GM11168 (cell line): ENCODE data around the gene PPA2.
"Not testable (repeated sequence)": the region's sequence is repeated elsewhere in the genome, so short reads cannot be mapped to it uniquely, and the experiment has no call there.

ENCODE experiments used
- in situ Hi-C: fragments of 300-500 bp; cut with MboI; formaldehyde crosslinking; loops from one replicate; pipeline ENCODE4 v1.12.0; 2022; ENCODE audit warnings: low sequenced_read_pairs; ENCODE audit not compliant: unreplicated experiment

Gene PPA2

DNA sequence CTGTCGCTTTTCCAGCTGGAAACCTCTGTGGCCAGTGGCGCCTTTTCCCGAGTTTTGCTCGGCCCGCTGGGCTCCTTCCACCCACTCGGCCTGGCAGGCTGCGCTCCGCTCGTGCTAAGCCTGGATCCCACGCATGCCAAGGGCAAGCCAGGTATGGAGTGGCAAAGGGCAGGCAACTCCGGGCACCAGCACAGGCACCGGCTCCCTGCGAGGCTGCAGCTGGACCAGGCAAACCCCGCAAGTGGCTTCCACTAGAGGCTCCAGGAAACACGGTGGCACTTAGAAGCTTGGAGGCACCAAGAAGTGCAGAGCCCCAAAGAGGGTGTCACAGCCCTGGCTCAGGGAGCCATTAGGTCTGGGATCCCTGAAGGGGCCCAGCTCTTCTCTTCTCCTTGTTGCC is 59.5 kb downstream of the PPA2 start:
- in situ Hi-C loops: no loop called here

DNA sequence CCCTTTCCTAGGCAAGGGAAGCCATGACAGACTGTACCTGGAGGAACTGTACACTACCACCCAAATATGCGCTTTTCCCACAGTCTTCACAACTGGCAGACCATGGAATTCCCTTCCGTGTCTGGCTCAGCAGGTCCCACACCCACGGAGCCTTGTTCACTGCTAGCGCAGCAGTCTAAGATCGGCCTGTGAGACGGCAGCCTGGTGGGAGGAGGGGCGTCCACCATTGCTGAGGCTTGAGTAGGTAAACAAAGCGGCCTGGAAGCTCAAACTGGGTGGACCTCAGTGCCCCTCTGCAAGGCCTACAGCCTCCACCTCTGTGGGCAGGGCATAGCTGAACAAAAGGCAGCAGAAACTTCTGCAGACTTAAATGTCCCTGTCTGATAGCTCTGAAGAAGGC is 64.7 kb downstream of the PPA2 start:
- in situ Hi-C loops: not testable (repeated sequence)

DNA sequence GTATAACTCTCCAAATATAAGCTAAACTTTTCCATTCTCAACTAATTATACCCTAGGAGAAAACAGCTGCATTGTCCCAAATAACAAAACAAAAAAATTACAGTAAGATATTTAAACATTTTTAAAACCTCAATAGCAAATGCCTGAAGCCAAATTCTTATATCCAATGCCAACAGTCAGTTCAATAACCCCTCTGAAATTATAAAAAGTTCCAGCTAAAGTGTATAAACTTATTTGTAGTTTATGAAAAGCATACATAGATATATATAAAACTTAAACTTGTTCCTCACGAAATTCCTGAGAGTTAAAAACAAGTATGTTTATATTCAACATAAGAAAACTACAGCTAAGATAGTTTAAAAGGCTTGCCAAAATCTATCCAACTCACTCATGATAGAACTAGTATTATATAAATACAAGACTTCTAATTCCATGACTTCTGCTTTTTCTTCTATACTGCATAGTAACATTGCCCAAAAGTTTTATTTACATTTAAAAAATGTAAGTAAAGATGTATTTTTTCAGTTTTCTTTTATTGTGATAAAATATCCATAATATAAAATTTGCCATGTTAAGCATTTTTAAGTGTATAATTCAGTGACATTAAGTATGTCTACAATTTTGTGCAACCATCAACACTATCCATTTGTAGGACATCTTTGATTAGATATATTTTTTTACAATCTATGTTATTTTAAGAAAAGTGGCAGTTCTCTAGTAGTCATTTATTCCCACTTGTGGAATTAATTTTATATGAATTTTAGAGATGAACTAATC is 72.8 kb downstream of the PPA2 start:
- in situ Hi-C loops: no loop called here

DNA sequence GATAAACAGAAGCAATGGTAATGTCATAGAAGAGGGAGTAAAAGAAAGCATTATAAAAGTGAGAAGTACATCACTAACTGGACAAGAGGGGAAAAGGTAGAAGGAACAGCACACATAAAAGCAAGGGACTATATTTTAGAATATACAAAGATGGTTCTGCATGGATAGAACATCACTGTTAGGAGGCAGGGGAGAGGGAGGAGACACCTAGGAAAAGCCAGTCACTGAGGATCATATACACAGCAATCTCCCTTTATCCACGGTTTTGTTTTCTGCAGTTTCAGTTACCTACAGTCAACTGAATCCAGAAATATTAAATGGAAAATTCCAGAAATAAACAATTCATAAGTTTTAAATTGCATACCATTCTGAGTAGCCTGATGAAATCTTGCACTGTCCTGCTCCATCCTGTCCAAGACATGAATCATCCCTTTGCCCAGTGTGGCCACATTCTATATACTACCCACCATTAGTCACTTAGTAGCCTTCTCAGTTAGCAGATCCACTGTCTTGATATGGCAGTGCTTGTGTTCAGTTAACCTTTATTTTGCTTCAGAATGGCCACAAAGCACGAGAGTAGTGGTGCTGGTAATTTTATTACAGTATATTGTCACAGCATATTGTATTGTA is 74.2 kb downstream of the PPA2 start:
- in situ Hi-C loops: no loop called here

DNA sequence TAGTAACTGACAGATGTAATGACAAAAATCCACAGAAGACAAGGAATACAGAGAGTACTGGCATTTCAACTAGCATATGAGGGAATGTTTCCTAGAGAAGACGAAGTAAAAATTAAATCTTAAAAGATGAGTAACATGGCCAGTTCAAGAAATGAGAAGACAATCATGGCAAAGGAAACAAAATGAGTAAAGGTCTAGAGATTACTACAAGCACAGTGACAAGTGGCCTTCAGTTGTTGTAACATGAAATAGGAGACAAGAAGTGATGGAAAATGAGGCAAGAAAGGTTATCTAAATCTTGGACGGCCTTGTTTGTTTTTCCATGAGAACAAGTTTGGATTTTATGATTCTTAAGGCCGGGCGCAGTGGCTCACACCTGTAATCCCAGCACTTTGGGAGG is 81.0 kb downstream of the PPA2 start:
- in situ Hi-C loops: no loop called here

DNA sequence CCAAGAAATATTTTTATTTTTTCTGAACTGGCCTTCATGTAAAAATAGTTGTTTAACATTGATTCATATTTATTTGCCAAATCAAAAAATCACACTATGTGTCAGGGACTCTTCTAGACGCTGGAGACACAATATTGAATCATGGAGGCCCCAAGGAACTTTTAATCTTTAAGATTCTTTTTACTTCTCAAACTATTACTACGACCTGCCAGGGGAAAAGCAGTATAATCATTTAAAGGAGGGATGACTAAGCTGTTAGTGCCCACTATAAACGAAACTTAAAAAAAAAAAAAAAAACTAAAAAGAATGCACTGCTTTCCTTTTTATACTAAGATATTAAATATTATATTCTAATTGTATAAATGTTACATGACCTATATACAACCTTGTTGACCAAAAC is 84.7 kb downstream of the PPA2 start:
- in situ Hi-C loops: no loop called here

DNA sequence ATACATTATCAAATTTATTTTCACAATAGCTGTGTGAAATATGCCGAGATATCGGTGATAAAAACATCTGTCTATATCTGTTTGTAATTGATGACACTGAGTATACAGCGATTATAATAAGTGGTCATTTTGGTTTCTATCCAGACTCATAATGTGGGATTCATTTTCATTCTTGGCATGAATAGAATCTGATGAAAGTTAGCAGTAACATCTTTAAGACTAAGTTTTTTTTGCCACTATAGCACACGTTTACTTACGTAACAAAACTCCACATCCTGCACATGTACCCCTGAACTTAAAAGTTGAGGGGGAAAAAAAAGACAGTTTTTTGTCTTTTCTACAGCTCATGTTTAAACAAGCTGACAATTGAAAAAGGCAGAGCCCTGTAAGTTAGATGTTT is 86.4 kb downstream of the PPA2 start:
- in situ Hi-C loops: no loop called here

DNA sequence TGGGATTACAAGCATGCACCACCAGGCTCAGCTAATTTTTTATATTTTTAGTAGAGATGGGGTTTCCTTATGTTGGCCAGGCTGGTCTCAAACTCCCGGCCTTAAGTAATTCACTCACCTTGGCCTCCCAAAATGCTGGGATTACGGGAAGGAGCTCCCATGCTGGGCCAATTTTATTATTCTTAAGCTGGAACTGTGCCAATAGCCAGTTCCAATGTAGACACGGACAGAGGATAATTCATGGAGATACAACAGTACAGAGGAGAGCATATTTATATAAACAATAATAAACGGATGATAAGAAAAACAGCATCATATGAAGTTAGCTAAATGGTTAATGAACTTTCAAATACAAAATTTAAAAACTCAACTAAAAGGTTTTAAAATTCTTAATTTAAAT is 87.8 kb downstream of the PPA2 start:
- in situ Hi-C loops: no loop called here

DNA sequence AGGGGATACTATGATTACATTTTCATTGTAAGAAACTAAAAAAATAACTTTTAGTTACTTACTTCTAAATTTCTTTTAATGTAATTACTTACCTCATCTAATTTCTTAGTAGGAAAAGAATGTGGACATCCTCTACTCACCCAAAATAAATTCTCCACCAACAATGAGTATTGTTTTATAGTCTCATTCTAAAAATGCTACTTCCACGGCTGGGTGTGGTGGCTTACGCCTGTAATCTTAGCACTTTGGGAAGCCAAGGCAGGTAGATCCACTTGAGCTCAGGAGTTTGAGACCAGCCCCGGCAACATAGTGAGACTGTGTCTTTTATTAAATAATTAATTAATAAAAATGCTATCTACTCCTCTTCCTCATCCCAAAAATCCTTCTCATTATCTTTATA is 99.8 kb downstream of the PPA2 start:
- in situ Hi-C loops: no loop called here

DNA sequence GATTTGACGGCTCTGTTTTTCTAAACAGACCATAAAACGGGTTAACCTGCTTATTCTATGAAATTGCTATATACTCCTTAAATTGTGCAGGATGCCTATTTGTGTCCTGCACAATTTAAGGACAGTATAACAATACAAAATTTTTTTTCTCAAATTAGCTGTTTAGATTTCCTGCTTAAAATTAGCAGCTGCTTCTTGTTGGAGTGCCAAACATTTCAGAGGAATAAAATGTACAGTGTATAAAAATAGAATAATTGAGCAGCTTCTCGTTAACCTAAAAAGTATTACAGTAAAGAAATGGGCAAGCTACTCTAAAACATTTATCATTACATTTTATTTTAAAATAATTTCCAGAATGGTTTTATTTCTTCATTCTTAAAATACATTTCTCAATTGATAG is 100.5 kb downstream of the PPA2 start:
- in situ Hi-C loops: no loop called here

DNA sequence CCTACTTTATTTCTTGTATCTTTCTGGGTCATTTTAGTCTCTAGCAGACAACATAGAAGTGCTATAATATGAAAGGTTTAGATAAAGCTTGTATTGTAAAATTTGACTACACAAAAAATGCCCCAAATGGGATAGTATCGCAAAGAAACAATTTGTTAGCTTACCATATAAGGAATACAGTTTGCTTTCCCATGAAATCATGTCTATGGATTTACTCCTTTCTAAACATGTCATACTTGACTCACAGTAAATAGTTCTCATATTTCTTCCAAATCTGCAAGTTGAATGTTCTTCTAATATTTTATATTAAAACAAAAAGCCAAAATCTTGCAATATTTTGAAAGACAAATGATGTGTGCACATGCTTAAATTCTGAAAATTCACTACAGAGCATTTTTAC is 103.9 kb downstream of the PPA2 start:
- in situ Hi-C loops: no loop called here

DNA sequence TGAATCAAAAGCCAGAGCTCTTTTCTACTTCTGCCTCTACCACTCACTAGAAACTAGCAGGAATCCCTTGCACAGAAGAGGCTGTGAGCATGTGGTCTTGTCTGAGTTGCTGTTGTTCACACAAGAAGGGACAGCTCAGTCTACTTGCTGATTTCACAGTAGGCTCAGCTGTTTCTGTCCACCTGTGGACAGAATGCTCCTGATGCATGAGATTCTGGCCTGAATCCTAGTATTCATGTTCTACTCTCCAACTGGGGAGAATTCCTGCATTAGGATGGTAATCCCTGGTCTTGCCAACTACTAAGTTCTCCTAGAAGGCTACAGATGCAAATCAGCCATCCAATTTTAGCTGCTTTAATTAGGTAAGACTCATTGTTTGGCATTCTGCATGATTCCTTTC is 112.8 kb downstream of the PPA2 start:
- in situ Hi-C loops: no loop called here

DNA sequence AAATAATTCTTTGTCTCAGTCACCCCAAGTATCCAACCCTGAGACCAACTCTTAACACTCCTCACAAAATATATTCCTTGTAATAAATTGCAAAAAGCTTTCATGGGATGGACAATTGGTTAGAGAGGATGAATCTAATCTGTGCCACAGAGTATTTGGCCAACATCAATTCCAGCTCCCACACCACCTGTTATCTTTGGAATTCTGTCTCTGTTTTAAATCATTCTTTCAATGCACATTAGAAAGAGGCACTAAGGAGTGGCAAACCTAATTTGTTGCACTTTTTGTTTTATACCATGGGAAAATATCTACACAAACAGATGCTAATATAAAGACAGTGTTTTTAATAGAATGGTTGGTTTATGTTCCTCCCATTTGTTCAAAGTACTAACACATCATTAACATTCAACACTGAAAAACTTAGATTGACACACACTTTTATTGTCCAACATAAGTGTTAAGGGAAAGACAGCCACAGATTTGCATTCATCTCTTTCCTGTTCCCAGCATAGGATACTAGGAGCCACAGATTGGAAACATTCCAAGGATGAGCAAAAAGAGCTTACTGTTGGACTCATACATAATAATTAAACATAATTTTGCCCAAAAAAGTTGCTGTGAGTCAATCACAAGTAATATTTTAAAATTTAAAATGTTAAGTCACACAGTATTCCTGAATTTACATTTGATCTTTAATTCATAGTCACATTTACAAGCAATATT is 116.4 kb downstream of the PPA2 start:
- in situ Hi-C loops: no loop called here

DNA sequence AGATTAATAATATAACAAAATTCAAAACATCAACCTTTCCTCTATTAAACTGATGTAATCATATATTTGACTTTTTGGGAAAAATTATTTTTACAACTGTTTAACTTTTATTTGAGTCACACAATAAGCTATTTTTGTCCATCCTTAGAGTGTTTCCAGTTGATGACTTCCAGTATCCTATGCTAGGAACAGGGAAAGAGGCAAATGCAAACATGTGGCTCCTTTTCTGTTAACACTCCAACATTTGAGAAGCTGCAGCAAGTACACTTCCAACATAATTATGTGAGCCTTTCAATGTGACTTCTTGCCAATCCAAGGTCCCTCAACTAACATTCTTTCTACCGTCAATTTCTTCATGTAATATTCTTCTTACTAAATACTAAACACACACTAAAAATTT is 117.7 kb downstream of the PPA2 start:
- in situ Hi-C loops: no loop called here

DNA sequence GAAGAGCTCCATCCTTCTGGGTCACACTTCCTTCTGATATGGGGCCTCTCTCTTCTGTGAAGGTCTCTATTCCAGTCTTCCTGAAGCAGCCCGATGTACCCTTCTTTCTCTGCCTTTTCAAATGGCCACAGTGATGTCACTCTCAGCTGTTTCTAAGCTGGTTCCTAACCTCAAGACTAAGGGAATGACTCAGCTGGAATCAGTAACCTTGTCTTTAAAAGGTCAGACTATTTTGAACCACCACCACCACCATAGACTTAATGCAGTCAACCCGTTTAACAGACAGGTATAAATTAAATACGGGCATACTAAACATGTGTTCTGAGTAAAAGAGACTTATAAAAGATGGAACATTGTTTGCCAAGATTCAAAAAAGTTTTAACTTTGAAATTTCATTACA is 121.0 kb downstream of the PPA2 start:
- in situ Hi-C loops: no loop called here

DNA sequence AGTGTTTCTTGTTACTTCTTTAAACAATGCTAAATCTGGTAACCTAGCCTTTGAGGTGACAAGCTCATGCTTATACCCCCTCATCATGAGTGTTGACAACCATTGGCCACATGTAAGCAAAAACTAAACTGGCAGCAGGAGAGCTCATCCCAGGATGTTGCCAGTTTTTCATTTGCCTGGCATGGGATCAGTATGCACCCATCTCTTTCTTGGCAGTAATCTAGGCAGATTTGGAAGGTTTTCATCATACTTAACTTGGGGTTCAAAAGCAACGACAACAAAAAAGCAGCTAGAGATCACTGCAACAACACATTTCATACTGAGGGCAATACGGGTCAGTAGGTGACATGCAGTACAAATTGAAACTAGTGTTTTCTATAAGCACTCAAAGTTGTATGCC is 122.0 kb downstream of the PPA2 start:
- in situ Hi-C loops: no loop called here

DNA sequence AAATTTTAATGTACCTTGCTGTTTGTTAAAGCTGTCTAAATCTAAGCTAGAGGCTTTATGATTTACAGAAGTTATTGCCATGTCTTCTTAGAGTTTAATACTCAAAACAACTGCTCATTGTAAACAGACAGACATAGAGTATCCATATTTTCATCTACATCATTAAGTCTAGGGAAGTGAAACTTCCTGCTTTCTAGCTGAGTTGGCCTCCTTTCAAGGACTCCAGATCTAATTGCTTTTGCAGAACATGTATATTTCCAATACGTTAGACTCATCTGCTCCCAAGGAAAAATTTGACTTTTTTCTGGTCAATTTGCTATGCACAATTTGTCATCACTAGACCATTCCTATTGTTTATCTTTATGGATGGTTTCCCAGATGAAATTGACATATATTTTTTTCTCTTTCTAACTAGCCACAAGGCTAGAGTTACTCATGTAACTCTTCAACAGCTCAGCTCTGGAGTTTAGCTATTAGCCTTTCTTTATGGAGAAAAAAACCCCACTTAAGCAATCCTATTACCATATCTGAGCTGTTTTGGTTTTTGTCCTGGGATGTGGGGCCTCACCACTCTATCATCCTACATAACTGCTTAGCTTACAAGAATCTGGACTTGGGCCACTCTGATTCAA is 122.9 kb downstream of the PPA2 start:
- in situ Hi-C loops: no loop called here

DNA sequence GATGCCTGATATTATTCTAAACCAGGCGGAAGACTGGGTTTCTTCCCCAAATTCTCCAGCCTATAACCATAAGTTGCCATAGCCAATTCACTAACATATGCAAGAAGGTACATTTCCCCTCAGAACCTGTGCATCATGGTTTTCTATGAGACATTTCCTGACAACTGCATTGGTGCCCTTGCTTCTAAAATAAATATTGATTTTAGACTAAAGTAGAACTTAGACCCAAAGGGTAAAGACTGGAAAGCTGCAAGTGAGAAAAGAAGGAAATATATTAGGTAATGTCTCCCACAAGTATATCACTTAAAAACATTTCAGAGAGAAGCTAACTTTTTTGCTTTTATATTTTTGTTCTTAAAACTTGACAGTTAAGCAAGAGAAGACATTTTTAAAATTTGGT is 125.1 kb downstream of the PPA2 start:
- in situ Hi-C loops: no loop called here

DNA sequence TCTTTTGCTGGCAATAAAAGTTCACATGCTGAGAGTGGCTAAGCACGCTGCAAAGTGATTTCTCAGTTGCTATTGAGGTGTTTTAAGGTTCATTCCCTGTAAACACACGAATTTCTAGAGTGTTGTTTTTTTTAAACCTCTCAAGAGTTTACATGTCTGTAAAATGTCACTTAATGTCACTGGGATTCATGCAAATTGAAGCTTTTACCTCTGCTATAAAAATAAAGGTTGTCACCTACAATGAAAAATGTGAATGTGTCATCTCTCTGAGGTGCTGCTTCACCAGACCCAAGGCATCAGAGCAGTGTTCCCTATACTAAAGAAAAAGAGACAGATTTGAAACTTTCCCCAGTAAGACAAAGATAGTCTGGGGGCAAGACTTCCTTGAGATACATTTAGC is 127.0 kb downstream of the PPA2 start:
- in situ Hi-C loops: no loop called here

DNA sequence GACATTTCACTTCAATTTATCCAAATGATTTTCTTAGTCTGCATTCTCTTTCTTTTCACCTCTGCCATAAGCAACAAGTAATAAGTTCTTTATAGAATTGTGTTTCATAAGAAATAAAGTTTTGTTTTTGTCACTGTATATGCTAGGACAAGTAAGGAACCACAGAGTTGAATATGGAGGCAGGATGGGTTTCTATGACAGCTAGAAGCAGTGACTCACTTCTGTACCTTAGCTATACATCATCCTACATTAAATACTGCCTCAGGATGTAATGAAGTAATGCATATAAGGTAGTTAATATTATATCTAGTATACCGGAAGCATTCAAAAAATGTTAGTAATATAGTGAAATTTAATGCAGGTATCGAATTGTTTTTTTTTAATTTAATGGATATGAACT is 128.0 kb downstream of the PPA2 start:
- in situ Hi-C loops: no loop called here

DNA sequence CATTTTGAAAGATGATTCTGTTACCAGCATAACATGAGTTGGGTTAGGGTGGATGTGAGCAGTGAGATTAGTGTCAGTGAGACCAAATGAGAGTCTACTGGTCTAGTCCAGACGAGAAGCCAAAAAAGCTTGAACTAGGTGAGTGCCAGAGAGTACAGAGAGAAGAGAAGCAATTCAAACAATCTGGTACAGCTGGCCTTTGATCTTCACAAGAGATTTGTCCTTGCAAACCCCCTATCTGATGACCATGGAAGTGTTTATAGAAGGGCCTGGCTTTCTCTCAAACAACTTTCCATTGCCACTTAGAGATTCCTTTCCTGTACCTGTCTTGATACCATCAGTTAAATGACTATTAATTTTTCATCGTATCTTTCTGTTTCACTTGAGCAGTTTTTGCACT is 128.5 kb downstream of the PPA2 start:
- in situ Hi-C loops: no loop called here
